Measurements from ENCODE around the gene BPIFA3.

BPIFA3 gene

GRCh38 chr20:33262658-33263065 is 45.5 kb downstream of the BPIFA3 start:
- peak; percentile 68 for DNase-seq (ENCODE audit: low read depth, low spot score)

- no peak for DNase-seq (ENCODE audit: low read depth, low spot score)
Observed at GRCh38 chr20:33263784-33264183, 46.6 kb downstream of the BPIFA3 start.

- DNase-seq (ENCODE audit: low read depth, low spot score): no peak
Observed at GRCh38 chr20:33267701-33268100, 50.5 kb downstream of the BPIFA3 start.

- no peak for DNase-seq (ENCODE audit: low read depth, low spot score)
Observed at GRCh38 chr20:33272155-33272873, 55.2 kb downstream of the BPIFA3 start.

GRCh38 chr20:33273117-33273851 is 56.1 kb downstream of the BPIFA3 start:
- no peak for DNase-seq (ENCODE audit: low read depth, low spot score)

- no peak for DNase-seq (ENCODE audit: low read depth, low spot score)
Observed at GRCh38 chr20:33275215-33275614, 58.1 kb downstream of the BPIFA3 start.

GRCh38 chr20:33275871-33276270 is 58.7 kb downstream of the BPIFA3 start:
- no peak for DNase-seq (ENCODE audit: low read depth, low spot score)

- peak; percentile 22 for DNase-seq (ENCODE audit: low read depth, low spot score)
Observed at GRCh38 chr20:33276303-33277113, 59.4 kb downstream of the BPIFA3 start.
